ENCODE results near the gene ARID1B. TPM values are rescaled to one million over a fixed set of nuclear protein-coding genes. Genes with fewer than 3 reads are reported as not detected.

Gene ARID1B
- total RNA-seq, 1 experiment from 2014 or later = 91.7 TPM

DNA sequence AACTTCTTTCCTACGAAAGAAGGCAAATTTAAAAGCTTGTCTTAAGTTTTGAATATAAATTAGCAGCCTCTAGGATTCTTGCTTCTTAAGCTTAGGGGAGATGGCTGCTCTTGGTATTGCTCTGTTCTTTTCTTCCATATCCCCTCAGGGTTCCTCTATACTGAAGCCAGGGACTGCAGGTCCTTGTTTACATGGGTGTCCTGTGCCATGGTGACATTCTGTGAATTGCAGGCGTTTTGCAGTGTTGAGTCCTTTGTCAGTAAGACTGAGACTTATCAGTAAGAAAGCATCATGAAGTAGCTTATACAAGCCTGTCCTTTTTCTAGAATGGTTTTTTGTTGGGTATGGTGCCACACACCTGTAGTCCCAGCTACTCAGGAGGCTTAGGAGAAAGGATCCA lies 147.8 kb downstream of the ARID1B start:
- Histone ChIP-seq H3K4me3 (ENCODE audit: low read depth in 2 of 2, low read length in 2 of 2) (no peak overlapping the region), H3K9me3 (ENCODE audit: control insufficient read depth, insufficient read depth, low read depth, low read length) (no peaks in the 10 kb centered on the region), H3K36me3 (ENCODE audit: control insufficient read depth, insufficient read depth, low read length) (no peaks in the 10 kb centered on the region), H3K27ac (ENCODE audit: low read length) (no peak overlapping the region), H3K27me3 (ENCODE audit: control insufficient read depth, insufficient read depth, low read length) (no peaks in the 10 kb centered on the region), H3K4me1 (ENCODE audit: control insufficient read depth, insufficient read depth, low read length) (no peaks in the 10 kb centered on the region)
- BruUV-seq (replicated peaks) = no TSS peak
- DNase-seq (ENCODE audit: low read depth, low spot score) (no peak), ATAC-seq (no peak)
- intact Hi-C loops (cut with micrococcal nuclease; ENCODE audit: unreplicated experiment) (no loop called here), in situ Hi-C loops (cut with HindIII; ENCODE audit: low pct_unique_long_range_greater_than_20kb, low sequenced_read_pairs) (no loop called here)
- CTCF ChIA-PET = no interaction called here
- TF ChIP-seq, protein P1, sequence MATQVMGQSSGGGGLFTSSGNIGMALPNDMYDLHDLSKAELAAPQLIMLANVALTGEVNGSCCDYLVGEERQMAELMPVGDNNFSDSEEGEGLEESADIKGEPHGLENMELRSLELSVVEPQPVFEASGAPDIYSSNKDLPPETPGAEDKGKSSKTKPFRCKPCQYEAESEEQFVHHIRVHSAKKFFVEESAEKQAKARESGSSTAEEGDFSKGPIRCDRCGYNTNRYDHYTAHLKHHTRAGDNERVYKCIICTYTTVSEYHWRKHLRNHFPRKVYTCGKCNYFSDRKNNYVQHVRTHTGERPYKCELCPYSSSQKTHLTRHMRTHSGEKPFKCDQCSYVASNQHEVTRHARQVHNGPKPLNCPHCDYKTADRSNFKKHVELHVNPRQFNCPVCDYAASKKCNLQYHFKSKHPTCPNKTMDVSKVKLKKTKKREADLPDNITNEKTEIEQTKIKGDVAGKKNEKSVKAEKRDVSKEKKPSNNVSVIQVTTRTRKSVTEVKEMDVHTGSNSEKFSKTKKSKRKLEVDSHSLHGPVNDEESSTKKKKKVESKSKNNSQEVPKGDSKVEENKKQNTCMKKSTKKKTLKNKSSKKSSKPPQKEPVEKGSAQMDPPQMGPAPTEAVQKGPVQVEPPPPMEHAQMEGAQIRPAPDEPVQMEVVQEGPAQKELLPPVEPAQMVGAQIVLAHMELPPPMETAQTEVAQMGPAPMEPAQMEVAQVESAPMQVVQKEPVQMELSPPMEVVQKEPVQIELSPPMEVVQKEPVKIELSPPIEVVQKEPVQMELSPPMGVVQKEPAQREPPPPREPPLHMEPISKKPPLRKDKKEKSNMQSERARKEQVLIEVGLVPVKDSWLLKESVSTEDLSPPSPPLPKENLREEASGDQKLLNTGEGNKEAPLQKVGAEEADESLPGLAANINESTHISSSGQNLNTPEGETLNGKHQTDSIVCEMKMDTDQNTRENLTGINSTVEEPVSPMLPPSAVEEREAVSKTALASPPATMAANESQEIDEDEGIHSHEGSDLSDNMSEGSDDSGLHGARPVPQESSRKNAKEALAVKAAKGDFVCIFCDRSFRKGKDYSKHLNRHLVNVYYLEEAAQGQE (IDR thresholded peaks at IDR 0.05; ENCODE audit: insufficient read depth in 1 of 2, low read depth in 2 of 2, low read length in 1 of 2) = no peak
- no peak for TF ChIP-seq SIN3A (IDR thresholded peaks at IDR 0.05; ENCODE audit: borderline replicate concordance, insufficient read depth, low read depth, low read length)
- TF ChIP-seq POLR2AphosphoS5 (IDR thresholded peaks at IDR 0.05; ENCODE audit: low read depth, low read length) = no peak
- TF ChIP-seq TCF7L2 (IDR thresholded peaks at IDR 0.05; ENCODE audit: low read depth, low read length) = no peak
- TF ChIP-seq, protein P2, sequence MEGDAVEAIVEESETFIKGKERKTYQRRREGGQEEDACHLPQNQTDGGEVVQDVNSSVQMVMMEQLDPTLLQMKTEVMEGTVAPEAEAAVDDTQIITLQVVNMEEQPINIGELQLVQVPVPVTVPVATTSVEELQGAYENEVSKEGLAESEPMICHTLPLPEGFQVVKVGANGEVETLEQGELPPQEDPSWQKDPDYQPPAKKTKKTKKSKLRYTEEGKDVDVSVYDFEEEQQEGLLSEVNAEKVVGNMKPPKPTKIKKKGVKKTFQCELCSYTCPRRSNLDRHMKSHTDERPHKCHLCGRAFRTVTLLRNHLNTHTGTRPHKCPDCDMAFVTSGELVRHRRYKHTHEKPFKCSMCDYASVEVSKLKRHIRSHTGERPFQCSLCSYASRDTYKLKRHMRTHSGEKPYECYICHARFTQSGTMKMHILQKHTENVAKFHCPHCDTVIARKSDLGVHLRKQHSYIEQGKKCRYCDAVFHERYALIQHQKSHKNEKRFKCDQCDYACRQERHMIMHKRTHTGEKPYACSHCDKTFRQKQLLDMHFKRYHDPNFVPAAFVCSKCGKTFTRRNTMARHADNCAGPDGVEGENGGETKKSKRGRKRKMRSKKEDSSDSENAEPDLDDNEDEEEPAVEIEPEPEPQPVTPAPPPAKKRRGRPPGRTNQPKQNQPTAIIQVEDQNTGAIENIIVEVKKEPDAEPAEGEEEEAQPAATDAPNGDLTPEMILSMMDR (IDR thresholded peaks at IDR 0.05) = no peak
- POLR2A ChIA-PET = interaction anchor here (0.5 to 0.6 kb wide), 3 partner anchors 9 to 131 kb away, joined by 4 read pairs; no protein-coding TSS in a partner anchor

DNA sequence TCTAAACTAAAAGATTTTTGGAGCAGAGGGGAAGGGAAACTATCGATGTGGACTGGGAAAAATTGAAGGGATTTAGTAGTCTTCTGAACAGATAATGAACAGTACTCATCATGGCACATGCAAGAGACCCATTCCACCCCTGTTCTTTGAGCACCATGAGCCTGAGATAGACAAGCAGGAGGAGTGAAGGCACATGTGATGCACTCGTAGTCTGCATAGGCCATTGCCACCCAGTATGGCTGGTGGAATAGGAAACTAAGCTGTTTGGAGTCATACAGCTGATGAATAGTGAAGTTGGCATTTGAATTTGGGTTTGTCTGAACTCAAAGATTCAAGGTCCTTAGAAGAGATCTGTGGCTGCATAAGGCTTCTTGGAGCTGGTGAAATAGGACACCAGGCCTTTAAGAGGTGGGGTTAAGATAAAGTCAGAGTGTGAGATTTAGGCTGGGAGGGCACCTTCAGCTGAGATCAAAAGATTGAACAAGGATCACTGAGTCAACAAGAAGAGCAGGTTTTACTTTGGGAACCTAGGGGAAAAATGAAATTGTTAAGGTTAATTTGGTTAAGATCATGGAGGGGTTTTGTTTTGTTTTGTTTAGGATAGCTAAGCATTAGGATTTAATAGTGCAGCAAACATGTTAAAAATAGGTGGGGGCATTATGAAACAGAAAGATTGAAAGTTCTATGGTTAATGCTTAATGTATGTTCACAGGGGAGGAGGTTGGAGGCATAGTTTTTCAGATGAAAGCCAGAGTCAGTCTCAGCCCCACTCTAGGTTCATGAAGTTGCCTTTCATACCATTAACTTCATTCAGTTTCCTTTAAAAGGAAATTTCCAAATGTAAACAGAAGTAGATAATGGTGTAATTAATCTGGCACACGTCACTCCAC lies 148.8 kb downstream of the ARID1B start:
- no peaks in the 10 kb centered on the region for H3K36me3 ChIP-seq (ENCODE audit: control insufficient read depth, insufficient read depth, low read length)
- DNase-seq (ENCODE audit: low read depth, low spot score) (no peak), ATAC-seq (no peak)
- CTCF ChIA-PET = no interaction called here
- no peak overlapping the region for H3K27ac ChIP-seq (ENCODE audit: low read length)
- no peak overlapping the region for H3K4me3 ChIP-seq (ENCODE audit: low read depth in 2 of 2, low read length in 2 of 2)
- no peak for TF ChIP-seq SIN3A (IDR thresholded peaks at IDR 0.05; ENCODE audit: borderline replicate concordance, insufficient read depth, low read depth, low read length)
- no peak for TF ChIP-seq TCF7L2 (IDR thresholded peaks at IDR 0.05; ENCODE audit: low read depth, low read length)
- TF ChIP-seq, protein P2 (IDR thresholded peaks at IDR 0.05) = no peak
- TF ChIP-seq, protein P1 (IDR thresholded peaks at IDR 0.05; ENCODE audit: insufficient read depth in 1 of 2, low read depth in 2 of 2, low read length in 1 of 2) = no peak
- TF ChIP-seq POLR2AphosphoS5 (IDR thresholded peaks at IDR 0.05; ENCODE audit: low read depth, low read length) = no peak
- in situ Hi-C loops (cut with HindIII; ENCODE audit: low pct_unique_long_range_greater_than_20kb, low sequenced_read_pairs) = no loop called here
- POLR2A ChIA-PET = interaction anchor here (0.5 to 0.6 kb wide), 2 partner anchors 26 to 130 kb away, joined by 4 read pairs; no protein-coding TSS in a partner anchor
- intact Hi-C loops (cut with micrococcal nuclease; ENCODE audit: unreplicated experiment) = no loop called here
- no peaks in the 10 kb centered on the region for H3K9me3 ChIP-seq (ENCODE audit: control insufficient read depth, insufficient read depth, low read depth, low read length)
- BruUV-seq (replicated peaks) = no TSS peak
- no peaks in the 10 kb centered on the region for H3K27me3 ChIP-seq (ENCODE audit: control insufficient read depth, insufficient read depth, low read length)
- no peaks in the 10 kb centered on the region for H3K4me1 ChIP-seq (ENCODE audit: control insufficient read depth, insufficient read depth, low read length)
